Measurements from ENCODE around the gene KCNQ1.

The KCNQ1 gene

DNA sequence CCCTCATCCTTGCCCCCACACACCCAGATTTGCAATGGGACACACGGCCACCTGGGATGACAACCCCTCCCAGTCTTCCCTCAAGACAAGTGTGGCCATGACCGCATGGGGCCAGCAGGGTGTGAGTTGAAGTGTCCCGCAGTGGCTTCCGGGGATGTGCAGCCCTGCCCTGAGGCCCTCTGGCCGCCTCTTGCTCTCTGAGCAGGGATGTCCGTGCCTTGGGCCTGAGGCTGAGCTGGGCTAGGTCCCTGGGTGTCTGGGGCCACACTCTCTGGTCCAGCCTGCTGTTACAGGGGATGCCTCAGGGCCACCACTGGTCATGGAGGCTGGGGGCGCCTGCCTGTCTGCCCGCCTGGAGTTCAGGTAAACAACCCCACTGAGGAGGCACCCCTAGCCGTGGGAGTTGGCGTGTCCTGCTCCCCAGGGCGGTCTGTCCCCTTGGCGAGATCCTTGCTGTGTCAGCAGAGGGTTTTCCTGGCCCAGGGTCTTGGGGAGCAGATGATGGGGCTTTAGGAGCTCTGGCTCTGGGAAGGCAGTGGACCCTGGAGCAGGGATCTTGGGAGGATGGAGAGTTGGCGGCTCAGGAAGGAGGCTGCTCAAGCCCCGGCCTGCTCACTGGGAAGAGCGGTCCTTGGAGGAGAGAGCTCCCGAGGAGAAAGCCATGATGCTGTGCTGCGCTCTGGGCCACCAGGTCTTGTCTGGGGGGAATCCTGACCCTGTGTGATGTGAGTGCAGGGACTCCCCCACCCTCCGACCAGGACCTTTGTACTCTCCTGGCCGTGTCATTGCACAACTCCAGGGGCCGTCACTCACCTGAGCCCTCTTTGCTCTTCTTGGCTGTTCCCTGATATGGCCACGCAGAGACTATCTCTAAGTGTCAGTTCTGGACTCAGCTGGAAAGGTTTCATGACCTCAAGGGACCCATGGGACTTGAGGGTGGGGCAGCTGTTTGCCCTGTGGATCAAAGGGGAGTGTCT lies 67.9 kb downstream of the KCNQ1 start:
- no peak for DNase-seq

DNA sequence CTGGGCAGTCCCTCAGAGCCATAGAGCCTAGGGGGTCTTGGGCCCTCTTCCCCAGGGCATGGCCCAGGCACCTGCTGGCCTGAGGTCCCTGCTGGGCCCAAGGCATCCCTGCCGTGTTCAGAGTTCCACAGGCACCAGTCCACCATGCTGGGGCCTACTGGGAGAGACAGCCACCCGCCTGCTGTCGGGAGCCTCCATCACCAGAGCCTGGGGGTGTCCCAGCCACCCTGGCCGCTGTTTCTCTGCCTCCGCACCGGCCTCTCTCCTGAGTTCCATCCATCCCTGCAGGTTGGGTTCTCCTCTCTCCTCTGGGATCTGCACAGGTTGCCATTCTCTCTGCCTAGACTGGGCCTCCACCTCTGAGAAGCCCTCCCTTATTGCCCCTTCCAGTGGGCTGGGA lies 68.6 kb downstream of the KCNQ1 start:
- DNase-seq = no peak

DNA sequence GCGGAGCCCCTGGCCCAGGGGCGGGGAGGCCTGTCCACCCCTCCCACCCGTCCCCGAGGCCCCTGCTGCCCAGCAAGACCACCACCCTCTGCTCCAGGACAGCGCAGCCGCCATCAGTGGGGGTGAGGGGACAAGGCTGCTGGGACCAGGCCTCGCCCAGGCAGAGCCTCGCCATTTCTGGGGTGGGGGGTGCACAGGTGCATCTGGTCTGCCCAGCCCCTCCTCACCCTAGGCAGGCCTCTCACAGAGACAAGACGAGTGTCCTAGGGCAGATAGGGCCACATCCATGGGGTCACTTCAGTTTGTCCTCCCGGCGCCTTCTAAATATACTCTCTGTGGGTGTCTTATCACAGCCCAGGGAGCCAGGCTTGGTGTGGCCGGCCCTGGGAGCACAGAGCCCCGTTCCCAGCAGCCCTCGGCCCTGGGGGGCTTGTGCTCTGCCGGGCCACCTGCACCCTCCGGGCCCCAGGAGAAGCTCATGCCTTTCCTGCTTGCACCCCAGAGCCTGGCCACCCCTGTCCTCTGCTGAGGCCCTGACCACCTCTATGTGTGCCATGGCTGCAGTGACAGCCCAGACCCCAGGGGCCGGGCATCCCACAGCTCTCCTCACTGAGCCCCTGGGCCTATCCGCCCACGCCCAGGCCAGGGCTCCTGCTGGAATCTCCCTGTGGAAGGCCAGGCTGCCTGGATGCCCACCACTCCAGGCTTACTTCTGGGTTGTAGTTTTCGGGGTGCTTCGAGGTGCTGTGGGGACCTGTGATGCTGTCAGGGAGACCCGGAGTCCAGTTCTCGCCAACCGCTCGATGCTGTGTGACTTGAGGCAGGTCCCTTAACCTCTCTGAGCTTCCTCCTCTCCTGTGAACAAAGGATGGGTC lies 70.8 kb downstream of the KCNQ1 start:
- no peak for DNase-seq

DNA sequence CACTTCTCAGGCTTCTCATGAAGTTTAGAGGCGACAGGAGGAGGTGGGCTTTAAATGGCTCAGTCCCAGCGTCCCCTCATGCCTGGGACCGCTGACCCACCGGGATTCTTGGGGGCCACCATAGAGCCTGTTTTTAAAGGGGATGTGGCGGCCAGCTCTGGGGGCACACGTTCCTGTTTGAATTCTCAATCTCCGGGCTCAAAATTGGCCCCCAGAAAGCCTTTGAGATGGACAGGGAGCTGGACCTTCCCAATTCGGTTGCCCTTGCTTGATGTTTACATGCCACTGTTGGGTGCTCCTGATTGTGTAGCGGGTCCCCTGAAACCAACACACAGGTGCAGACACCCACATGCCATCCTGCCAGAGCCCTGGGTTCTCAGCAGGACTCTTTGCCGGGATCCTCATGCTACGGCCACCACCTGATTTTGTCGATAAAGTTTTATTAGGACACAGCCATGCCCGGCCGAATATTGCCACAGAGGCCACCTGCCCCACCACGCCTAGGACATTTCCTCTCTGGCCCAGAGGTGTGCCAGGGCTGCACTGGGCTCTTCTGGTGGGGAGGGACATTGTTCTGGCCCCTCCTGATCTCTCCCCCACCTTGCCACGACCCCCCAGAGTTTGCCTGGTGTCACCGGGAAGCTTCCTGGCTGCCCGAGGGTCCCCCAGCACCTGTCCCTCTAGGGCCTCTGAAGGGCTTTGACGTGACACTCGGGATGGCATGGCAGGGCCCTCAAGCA lies 71.6 kb downstream of the KCNQ1 start:
- DNase-seq = no peak

DNA sequence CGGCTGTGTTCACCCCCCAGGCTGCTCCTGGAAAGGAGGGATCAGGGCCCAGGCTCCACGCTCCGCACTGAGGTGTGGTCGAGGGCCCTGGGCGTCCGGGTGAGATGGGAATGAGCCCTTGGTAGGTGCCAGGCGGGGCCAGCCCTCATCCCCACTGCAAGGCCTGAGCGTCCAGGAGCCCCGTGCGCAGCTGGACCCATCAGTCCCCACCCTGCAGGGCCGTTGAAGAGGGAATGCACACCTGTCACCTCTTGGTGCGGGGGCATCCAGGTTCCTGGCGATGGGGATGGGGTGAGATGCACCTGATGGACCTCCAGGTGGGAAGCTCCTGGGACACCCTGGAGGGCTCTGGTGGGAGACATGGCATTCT lies 72.2 kb downstream of the KCNQ1 start:
- DNase-seq = no peak

- DNase-seq = no peak
Measured at GRCh38 chr11:2517386-2518064, 72.7 kb downstream of the KCNQ1 start.

DNA sequence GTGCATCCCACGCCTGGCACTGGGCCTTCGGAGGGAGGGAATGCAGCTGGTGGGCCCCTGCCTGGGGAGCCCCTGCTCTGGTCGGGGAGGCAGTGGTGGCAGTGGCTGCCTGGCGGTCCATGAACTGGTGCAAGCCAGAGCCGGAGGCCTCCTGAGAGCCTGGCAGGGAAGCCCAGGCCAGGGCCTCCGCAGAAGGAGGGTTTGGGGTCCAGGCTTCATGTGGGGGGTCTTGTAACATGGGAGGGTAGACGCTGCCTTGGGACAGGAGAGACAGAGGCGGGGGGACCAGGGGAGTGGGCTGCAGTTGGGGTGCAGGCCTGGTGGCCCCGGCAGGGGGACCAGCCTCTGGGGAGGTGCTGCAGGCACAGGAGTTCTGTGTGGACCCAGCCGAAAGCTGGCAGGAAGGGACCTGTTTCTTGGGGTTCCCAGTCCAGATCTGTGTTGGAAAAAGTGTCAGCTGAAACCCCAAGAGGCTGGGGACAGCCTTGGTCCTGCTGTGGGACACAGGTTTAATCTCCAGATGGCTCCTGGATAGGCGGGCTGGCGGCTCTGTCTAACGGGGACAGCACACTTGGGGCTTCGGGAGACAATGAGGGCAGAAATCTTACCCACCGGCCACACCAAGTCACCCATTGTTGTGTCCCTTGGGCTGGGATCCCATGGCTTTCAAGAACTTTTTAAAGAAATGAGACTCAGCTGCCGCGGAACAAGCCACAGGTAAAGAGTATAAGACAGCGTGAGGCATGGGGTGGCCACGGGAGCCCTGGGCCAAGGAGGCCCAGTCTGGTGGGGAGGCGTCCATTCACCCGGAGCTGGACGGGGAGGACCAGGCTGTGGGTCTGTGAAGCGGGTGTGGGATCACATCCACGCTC lies 73.5 kb downstream of the KCNQ1 start:
- no peak for DNase-seq

- DNase-seq = no peak
Measured at GRCh38 chr11:2518983-2519340, 74.2 kb downstream of the KCNQ1 start.

- no peak for DNase-seq
Measured at GRCh38 chr11:2519517-2519861, 74.7 kb downstream of the KCNQ1 start.

DNA sequence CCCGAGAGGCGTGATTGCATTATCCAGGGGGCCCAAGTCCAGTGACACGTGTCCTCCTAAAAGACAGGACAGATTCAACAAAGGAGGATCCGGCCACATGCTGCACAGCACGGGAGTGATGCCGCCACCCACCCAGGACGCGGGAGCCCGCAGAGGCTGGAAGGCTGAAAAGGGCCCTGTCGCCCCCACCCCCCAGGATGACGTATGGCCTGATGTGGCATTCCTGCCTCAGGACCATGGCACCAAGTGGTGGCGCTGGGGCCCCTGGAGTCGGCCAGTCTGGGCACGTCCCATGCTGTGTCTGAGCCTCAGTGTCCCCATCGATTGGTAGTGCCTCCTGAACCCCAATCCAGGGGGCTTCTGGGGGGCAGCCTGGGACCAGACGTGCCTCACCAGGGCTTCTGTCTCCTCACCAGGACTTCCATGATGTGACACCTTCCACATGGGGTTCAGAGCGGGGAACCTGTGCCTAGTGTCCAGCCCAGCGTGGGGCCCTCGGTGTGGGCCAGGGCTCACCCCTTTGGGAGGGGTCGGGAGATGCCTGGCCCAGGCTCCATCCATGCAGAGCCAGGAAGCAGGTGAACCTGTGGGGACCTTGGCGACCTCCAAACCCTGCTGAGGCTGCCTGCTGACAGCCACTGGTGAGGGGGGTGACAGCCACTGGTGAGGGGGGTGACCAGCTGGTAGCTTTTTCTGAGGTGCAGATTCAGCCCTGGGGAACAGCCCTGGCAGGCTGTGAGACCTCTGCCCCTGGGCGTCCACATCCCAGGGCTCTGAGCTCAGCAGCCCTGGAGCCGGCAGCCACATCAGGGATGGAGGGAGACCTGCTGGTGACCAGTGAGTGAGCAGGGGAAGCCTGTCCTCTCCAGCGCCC lies 75.3 kb downstream of the KCNQ1 start:
- DNase-seq = no peak

DNA sequence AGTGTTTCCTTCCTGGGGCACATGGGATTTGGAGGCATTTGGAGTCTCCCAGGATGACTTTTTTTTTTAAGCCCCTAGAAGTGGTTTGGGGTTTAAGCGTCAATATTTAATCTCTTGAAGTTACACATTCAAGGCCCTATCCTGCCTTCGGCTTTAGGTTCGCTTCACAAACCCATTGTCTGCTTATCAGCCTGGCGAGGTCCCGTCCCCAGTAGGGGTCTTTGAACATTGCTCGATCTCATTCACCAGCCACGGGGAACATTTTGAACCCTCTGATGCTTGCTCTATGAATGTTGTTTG lies 75.9 kb downstream of the KCNQ1 start:
- DNase-seq = no peak

DNA sequence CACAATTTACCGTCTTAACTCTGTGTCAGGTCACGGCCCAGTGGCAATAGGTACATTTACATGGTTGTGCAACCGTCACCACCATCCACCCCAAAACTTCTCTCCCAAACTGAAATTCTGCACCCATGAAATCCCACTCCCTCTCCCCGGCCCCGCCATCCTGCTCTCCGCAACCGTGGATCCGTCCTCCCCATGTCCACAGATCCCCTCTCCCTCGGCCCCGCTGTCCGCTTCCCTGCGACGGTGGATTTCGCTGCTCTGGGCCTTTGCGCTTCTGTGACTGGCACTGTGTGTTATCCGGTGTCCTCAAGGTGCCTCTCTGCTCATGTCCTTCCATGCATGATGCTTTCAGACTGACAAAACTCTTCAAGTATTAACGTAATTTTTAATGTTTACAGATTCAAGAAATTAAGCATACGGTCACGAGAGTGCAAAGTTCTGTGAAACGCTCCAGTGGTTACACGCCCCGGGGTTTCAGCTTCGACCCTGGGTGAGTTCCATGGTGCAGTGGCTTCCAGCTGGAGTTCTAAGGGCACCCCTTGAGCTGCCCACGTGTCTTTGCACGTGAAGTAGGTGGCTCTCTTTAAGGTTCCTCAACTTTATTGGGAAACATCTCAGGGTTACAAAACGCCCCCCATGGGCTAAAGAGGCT lies 76.4 kb downstream of the KCNQ1 start:
- no peak for DNase-seq

GRCh38 chr11:2521733-2522630 lies 77.2 kb downstream of the KCNQ1 start:
- DNase-seq = no peak

DNA sequence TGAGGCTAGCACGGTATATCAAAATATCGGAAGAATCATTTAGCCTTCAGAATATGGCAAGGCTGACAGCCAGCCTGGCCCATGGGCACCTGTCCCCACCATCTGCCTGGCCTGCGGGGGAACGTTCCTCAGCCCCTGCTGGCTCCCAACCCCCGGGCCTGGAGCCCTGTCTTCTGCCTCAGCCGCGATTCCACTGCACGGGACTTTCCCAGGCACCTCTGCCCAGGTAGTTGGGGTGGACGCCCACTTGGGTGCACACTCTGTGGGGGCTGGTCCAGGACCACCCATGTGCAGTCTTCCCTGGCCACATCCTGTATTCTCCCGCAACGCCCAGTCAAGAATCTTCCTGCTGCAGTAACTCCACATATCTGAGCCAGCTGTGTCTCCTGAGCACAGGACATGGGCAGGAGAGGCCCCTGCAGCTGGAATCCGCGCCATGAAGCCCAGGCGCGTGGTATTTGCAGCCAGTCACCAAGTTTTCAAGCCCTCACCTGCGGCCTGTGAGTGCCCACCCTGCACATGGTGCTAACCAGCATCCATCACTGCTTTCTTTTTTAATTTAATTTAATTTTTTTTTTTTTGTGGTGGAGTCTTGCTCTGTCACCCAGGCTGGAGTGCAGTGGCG lies 77.9 kb downstream of the KCNQ1 start:
- DNase-seq = no peak

GRCh38 chr11:2523821-2524391 lies 79.1 kb downstream of the KCNQ1 start:
- no peak for DNase-seq

- DNase-seq = no peak
Measured at GRCh38 chr11:2524446-2525165, 79.8 kb downstream of the KCNQ1 start.

GRCh38 chr11:2525166-2525861 lies 80.5 kb downstream of the KCNQ1 start:
- DNase-seq = no peak

Data from GOT3 (cell line).